T-helper 1 cell treated with Interleukin-12 subunit alpha and Interleukin-12 subunit beta and Interleukin-4 antibody, amounts not matched to agents 30 ng/mL and 1 ng/mL, for 36 hours (primary cell): Measurements from ENCODE around the gene LMF2. TPM values are rescaled to one million over a fixed set of nuclear protein-coding genes. Genes with fewer than 3 reads are reported as not detected.
"Not testable (repeated sequence)": the region's sequence is repeated elsewhere in the genome, so short reads cannot be mapped to it uniquely, and the experiment has no call there.

Source experiments
- intact Hi-C: fragments of 100-400 bp; cut with micrococcal nuclease; formaldehyde crosslinking; loops from one replicate; pipeline ENCODE4 v1.15.1; 2024
- total RNA-seq: library from RNA; stranded (reverse); gene quantifications from 2 replicates; pipeline ENCODE4 v1.2.3, GENCODE V29; 2022

The LMF2 gene
- total RNA-seq, 1 donor from 2014 or later, result 124 TPM

DNA sequence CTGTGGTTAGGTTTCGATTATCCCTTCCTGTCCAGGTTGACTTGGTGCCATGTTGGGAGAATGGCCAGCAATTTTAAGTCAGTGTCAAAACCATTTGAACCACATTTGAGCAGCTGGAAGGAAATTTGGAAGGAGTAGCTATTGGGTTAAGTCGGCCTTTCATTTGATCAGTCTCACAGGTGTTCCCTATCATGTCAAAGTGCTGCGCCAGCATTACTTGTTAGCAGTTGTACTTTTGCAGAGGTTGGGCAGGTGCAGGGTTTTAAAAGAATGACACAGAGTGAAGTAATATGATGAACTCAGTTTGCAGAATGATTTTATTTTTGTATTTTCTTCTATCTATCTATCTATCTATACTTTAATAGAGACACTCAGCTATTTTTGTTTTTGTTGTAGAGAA, 28.7 kb upstream of the LMF2 start:
- intact Hi-C loops, result no loop called here

- intact Hi-C loops, result no loop called here
Measured at GRCh38 chr22:50535113-50535512, 27.6 kb upstream of the LMF2 start.

- intact Hi-C loops, result not testable (repeated sequence)
Measured at GRCh38 chr22:50533856-50534711, 26.6 kb upstream of the LMF2 start.

- intact Hi-C loops, result no loop called here
Measured at GRCh38 chr22:50532824-50533796, 25.6 kb upstream of the LMF2 start.

- intact Hi-C loops, result loop anchor here (1.0 to 2.0 kb wide), 3 partner anchors 7 to 89 kb away; partner anchors contain the start of gene CHKB
Measured at GRCh38 chr22:50531962-50532674, 24.6 kb upstream of the LMF2 start.

DNA sequence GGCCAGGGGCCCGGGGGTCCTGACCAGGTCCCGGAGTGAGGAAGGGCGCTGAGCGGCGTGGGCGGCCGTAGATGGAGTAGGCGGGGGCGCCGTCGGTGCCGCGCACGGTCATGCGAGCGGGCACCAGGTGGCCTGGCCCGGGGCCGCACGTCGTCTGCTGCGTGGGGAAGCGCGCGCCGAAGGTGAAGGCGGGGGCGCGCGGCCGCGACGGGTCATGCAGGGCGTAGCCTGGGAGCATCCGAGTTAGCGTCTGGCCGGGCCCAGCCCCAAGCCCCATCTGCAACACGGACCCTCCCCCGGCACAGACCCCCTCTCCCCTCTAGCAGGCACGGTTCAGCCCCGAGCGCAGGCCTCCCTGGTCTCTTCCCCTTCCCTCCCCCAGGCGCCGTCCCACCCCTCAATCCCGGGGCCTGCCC, 24.1 kb upstream of the LMF2 start:
- intact Hi-C loops, result loop anchor here (1.0 to 2.0 kb wide), 3 partner anchors 8 to 89 kb away; partner anchors contain the start of gene CHKB

DNA sequence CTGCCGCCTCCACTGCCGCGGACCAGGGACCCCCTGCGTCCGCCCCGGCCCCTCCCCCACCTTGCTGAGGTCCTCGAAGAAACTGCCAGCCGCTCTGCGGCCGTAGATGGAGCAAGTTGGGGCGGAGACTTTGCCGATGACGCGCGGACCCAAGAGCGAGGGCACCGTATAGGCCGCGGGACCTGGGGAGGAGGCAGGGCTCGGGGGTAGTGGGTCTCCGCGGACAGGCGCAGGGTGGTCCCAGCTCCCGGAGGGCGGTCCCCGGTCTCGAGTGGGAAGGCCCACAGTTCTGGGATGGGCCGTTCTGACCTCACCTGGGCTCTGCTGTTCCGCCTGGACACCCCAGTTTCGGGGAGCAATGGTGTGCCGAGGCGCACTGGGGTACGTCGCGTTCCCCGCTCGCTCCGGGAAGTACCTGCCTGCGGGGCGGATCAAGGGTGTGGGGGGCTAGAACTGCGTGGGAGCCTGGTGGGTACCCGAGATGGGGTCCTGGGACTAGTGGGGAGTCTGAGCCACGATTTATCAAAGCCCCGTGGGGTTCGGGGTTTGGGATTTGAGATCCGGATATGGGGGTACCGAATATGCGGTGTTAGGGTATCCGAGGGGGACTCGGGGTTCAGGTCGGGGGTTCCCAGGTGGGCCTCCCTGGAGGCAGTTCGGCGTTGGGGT, 23.5 kb upstream of the LMF2 start:
- intact Hi-C loops, result loop anchor here (1.0 to 2.0 kb wide), 5 partner anchors 8 to 90 kb away; partner anchors contain the start of genes CHKB and SYCE3

GRCh38 chr22:50530580-50530876, 23.0 kb upstream of the LMF2 start:
- intact Hi-C loops, result loop anchor here (1.0 to 2.0 kb wide), 3 partner anchors 14 to 90 kb away; partner anchors contain the start of gene SYCE3

GRCh38 chr22:50529897-50530579, 22.5 kb upstream of the LMF2 start, which contains the start of gene TYMP:
Gene TYMP, minus strand, starts transcription at chr22:50530012. Its CDS starts 303 bp downstream, at chr22:50529709.
- intact Hi-C loops, result loop anchor here (1.0 to 5.0 kb wide), 6 partner anchors 14 to 568 kb away; partner anchors contain the start of genes PIM3 and SYCE3

DNA sequence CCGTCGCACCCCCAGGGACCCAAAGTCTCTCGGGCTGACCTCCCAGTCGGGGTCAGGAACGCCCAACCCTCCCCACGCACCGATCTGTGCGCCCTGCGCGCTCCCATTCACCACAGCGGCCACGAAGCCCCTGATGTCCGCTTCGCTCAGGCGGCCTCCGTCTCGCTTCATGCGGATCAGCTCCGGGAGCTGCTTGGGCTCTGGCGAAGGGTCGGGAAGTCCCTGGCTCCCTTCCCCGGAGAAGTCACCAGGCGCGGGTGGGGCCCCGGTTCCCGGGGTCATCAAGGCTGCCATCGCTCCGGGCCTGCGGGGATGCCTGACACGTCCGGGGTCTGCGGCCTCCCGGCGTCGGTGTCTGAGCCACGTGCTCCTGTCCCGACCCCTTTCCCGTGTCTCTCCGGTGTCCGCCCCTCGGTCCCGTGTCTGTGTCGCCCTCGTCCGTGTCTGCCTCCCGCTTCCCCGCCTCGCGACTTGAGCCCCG, 22.0 kb upstream of the LMF2 start:
- intact Hi-C loops, result loop anchor here (5.0 kb wide), 3 partner anchors 57 to 567 kb away; partner anchors contain the start of gene PIM3

GRCh38 chr22:50528682-50529415, 21.3 kb upstream of the LMF2 start:
- intact Hi-C loops, result loop anchor here (5.0 kb wide), 3 partner anchors 57 to 567 kb away; partner anchors contain the start of gene PIM3

GRCh38 chr22:50527921-50528681, 20.6 kb upstream of the LMF2 start:
- intact Hi-C loops, result loop anchor here (2.0 to 5.0 kb wide), 4 partner anchors 56 to 566 kb away; partner anchors contain the start of gene PIM3

- intact Hi-C loops, result loop anchor here (1.0 to 5.0 kb wide), 5 partner anchors 36 to 565 kb away; partner anchors contain the start of gene PIM3
Measured at GRCh38 chr22:50526834-50527801, 19.6 kb upstream of the LMF2 start.

- intact Hi-C loops, result loop anchor here (1.0 to 5.0 kb wide), 5 partner anchors 37 to 564 kb away; partner anchors contain the start of gene PIM3
Measured at GRCh38 chr22:50526108-50526833, 18.8 kb upstream of the LMF2 start.

- intact Hi-C loops, result loop anchor here (1.0 to 5.0 kb wide), 8 partner anchors 17 to 563 kb away; partner anchors contain the start of genes CHKB, NCAPH2 and PIM3
Measured at GRCh38 chr22:50525858-50526107, 18.3 kb upstream of the LMF2 start.
